Measurements from ENCODE around the gene CDC42SE1.

Gene CDC42SE1

DNA sequence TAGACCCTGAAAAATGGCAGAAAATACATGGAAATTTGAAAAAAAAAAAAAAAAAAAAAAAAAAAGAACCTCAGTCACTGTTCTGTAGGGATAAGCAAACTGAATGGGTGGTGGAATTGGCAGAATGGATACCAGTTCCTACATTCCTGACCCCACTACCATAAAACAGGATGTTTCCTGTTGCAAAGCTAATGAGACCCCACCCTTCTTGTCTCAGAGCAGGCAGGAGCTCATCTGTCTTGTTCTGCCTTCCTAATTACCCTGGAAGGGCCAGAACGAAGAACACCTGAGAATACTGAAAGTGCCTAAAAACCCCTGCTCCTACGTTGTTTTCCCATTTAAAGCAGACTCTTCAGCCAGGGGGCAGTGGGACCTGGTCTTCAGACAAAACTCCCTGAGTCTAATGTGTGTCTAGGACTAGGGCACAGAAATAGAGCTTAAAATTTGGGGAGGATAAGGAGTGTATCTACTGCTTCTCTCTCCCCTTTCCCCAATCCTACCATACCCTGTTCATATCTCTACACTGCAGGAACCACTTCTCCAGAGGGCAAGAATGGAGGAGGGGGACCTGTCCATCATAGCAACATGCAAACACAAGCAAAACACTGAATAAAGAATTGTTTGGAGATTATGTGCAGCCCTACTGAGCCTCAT, 7.9 kb downstream of the CDC42SE1 start:
- no peak for DNase-seq

- DNase-seq: no peak
Measured at GRCh38 chr1:151050051-151050688, 9.3 kb downstream of the CDC42SE1 start.

GRCh38 chr1:151049458-151049857, 10.0 kb downstream of the CDC42SE1 start:
- DNase-seq: no peak

DNA sequence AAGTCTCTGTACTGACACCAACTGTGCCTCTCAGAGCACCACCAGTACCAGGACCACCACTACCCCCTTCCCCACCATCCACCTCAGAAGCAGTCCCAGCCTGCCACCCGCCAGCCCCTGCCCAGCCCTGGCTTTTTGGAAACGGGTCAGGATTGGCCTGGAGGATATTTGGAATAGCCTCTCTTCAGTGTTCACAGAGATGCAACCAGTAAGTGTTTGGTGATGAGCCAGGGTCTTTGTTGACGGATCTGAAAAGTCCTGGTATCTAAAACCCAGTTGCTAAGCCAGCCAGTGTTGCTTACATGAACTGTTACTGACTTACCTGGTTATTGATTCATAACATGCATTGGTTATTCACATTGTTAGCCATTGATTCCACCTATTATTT, 10.8 kb downstream of the CDC42SE1 start:
- no peak for DNase-seq

- DNase-seq: peak; percentile 20
Measured at GRCh38 chr1:151047925-151048644, 11.3 kb downstream of the CDC42SE1 start.

- DNase-seq: peak; percentile 43
Measured at GRCh38 chr1:151047591-151047924, 11.9 kb downstream of the CDC42SE1 start, which contains the start of gene C1orf56. TSS of gene C1orf56 (plus strand) at chr1:151047751. CDS start at chr1:151047848, 97 bp downstream.

GRCh38 chr1:151043163-151043562, 16.3 kb downstream of the CDC42SE1 start:
- DNase-seq: no peak

GRCh38 chr1:151039521-151039920, 19.9 kb downstream of the CDC42SE1 start:
- DNase-seq: no peak

GRCh38 chr1:151037032-151037431, 22.4 kb downstream of the CDC42SE1 start:
- DNase-seq: no peak

DNA sequence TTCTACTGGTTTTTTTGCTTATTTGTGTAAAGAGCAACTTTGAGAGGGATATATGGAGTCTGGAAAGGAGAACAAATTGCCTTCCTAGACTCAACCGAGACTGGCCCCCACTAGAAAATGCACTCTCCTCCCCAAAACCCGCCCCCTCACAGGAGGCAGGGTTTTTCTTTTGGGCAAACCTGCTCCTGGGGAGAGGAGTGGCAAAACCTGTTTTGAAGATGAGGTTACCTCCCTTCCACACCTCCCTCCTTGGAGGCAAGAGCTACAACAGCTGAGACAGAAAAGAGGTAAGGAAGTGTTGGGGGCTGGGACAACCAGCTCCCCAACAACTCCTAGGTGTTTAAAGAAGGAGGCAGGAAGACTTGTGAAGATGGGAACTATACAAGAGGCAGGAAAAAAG, 23.1 kb downstream of the CDC42SE1 start, which contains the start of gene BNIPL:
TSS of gene BNIPL (plus strand) at position 231 of the 400 bp plus-strand sequence. CDS start at position 371, 140 bp downstream.
- DNase-seq: no peak

DNA sequence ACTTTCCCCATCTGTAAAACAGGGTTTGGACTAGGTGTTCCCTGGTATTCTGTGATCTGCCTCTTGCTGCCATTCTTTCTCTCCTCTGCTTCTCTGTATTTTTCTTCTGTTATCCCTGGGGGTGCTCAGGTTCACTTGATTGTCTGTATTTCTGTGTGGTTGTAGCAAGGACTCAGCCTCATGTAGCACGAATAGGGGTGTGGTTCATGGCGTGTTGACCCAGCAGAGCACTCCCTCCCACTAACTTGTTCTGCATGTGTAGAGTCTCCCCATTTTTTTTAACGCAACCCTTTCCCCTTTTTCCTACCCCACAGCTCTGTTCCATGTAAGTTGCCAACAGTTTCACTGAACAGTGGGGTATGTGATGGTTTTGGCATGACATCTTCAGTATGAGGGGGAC, 24.3 kb downstream of the CDC42SE1 start:
- no peak for DNase-seq

- no peak for DNase-seq
Measured at GRCh38 chr1:151032164-151032563, 27.3 kb downstream of the CDC42SE1 start.

GRCh38 chr1:151026460-151026859, 33.0 kb downstream of the CDC42SE1 start:
- no peak for DNase-seq

GRCh38 chr1:151024540-151025146, 34.8 kb downstream of the CDC42SE1 start:
- DNase-seq: no peak

- no peak for DNase-seq
Measured at GRCh38 chr1:151013518-151013917, 45.9 kb downstream of the CDC42SE1 start.

DNA sequence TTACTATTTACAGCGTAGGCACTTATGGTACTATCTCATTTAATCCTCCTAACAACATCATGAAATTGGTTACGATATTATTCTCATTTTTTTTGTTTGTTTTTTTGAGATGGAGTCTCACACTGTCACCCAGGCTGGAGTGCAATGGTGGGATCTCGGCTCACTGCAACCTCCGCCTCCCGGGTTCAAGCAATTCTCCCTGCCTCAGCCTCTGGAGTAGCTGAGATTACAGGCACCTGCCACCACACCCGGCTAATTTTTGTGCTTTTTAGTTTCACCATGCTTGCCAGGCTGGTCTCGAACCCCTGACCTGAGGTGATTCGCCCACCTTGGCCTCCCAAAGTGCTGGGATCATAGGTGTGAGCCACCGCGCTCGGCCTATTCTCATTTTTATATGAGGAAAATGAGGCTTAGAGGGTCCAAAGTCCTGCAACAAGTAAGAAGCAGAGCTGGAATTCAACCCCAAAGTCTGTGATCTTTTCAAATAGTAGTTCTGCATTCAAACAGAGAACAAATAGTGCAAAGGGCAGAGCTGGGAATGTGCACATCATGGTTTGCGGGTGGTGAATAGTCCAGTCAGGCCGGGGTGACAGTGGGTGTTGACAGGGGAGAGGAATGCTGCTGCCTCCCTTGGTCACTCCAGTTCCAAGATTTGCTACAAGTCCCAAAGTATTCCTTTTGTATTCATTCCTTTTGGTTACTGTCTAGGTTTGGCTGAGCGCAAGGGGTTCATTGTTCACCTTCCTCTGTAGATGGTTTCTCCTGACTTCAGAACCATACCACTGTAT, 46.5 kb downstream of the CDC42SE1 start:
- no peak for DNase-seq

- DNase-seq: no peak
Measured at GRCh38 chr1:151011154-151011850, 48.1 kb downstream of the CDC42SE1 start.

- no peak for DNase-seq
Measured at GRCh38 chr1:151010346-151010726, 49.1 kb downstream of the CDC42SE1 start.

DNA sequence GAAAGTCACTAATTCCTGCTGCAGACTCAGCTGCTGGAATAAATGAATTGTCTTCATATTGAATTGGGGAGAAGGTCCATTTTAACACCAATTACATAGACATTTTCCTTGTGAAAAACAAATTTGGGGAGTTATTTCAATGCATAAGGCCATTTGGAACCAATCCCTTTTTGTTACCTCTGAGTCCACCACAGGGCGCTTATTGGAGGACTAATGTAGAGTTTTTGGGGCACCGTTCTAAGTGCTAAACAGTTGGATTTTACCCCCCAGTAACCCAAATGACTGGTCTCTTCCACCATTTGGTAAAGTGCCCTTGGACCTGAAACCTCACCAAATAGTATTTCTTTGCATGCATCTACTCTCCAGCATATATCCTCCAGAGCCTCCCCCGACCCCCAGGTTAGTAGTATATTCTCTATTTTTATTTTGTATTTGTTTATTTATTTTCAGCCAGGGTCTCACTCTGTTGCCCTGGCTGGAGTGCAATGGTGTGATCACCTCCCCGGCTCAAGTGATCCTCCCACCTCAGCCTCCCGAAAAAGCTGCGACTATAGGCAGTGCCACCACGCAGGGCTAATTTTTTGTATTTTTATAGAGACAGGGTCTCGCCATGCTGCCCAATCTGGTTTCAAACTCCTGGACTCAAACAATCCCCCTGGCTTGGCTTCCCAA, 49.6 kb downstream of the CDC42SE1 start:
- no peak for DNase-seq

DNA sequence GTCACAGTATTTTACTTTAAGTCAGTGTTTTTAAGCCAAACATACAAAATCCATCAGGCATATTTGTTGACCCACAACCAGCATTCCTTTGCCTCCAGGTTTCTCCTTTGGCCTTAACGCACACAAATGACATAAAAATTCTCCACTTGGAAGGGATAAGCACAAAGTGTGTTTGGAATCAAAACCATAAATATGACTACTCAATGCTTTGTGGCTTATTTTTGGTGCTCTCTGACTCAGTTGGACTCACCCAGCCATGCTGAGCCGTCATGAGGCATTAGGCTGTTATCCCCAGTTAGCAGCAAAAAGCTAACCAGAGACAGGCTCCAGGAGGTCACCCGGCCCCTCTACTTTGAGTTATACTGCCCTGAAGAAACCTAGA, 50.2 kb downstream of the CDC42SE1 start:
- no peak for DNase-seq

Data from activated gamma-delta T cell (primary cell).